ENCODE measurements around the gene CC2D2A.

The CC2D2A gene

GRCh38 chr4:15521442-15522039 lies 51.9 kb downstream of the CC2D2A start:
- no peak for DNase-seq

- DNase-seq: no peak
These were observed 55.4 kb downstream of the CC2D2A start for GRCh38 chr4:15525080-15525479.

- no peak for DNase-seq
These were observed 57.4 kb downstream of the CC2D2A start for GRCh38 chr4:15526924-15527592.

- peak; percentile 70 for DNase-seq
These were observed 62.1 kb downstream of the CC2D2A start for GRCh38 chr4:15531792-15532191.

DNA sequence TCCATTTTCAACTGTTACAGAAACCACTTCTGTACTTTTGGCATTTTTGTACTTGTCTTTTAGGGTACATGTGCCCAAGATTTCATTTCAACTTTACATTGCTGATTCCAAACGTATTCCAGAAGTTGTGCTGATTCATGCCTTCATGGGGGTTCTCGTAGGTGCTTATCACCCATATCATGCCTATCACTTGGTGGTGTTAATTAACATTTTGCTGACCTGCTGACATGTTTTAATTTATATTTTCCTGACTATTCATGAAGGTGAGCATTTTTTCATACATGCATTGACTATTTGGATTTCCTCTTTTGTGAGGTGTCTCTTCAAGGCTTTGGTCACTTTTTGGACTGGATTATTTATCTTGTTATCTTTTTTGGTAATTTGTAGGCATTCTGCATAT lies 64.1 kb downstream of the CC2D2A start:
- DNase-seq: no peak

- DNase-seq: no peak
These were observed 65.9 kb downstream of the CC2D2A start for GRCh38 chr4:15535599-15535998.

GRCh38 chr4:15536552-15537499 lies 67.1 kb downstream of the CC2D2A start:
- DNase-seq: no peak

GRCh38 chr4:15541941-15542340 lies 72.3 kb downstream of the CC2D2A start:
- no peak for DNase-seq

GRCh38 chr4:15542760-15543159 lies 73.1 kb downstream of the CC2D2A start:
- no peak for DNase-seq

GRCh38 chr4:15543537-15544247 lies 74.0 kb downstream of the CC2D2A start:
- no peak for DNase-seq

DNA sequence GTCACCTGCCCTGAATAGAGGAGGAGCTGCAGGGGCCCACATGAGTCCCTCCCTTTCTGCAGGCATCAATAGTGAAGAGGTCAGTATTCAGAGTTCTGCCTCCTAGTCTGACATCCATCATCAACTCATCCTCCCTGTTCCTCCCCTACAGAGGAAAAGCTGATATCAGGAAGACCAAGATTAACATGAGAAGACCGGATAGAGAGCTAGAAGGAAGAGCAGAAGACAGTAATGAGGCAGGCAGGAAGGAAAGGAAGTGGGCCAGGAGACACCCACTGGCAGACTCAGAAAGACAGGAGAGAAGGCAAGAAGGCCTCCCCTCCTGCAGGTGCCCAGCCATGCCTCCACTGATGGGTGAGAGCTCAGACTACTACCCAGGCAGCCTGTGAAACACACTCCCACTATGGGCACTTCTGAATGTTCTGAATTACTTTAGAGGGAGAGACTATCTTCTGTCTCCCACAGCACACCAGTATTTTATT lies 74.6 kb downstream of the CC2D2A start:
- no peak for DNase-seq

- no peak for DNase-seq
These were observed 75.7 kb downstream of the CC2D2A start for GRCh38 chr4:15545371-15545770.

- DNase-seq: no peak
These were observed 77.7 kb downstream of the CC2D2A start for GRCh38 chr4:15547392-15547791.

DNA sequence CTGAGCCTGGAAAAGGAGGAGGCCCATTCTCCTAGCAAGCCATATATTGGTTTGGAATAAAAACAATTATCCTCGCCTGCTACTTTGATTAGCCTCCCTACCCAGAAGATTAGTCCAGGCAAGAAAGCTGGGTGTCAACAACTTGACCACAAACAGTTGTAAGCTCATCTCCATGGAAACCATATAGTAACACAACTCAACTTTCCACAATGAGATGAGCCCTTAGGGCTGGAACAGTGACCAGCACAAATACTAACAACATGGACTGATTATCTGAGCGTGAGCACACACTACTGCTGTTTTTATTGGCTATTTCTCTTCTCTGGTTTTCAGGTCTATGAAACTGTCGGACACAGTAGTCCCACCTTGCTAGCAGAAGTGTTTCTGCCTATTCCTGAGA lies 80.8 kb downstream of the CC2D2A start:
- DNase-seq: no peak

GRCh38 chr4:15551740-15552446 lies 82.2 kb downstream of the CC2D2A start:
- DNase-seq: no peak

GRCh38 chr4:15552557-15553362 lies 83.1 kb downstream of the CC2D2A start:
- DNase-seq: no peak

- no peak for DNase-seq
These were observed 86.9 kb downstream of the CC2D2A start for GRCh38 chr4:15556511-15557092.

- DNase-seq: no peak
These were observed 88.3 kb downstream of the CC2D2A start for GRCh38 chr4:15557786-15558550.

- no peak for DNase-seq
These were observed 88.9 kb downstream of the CC2D2A start for GRCh38 chr4:15558561-15558960.

DNA sequence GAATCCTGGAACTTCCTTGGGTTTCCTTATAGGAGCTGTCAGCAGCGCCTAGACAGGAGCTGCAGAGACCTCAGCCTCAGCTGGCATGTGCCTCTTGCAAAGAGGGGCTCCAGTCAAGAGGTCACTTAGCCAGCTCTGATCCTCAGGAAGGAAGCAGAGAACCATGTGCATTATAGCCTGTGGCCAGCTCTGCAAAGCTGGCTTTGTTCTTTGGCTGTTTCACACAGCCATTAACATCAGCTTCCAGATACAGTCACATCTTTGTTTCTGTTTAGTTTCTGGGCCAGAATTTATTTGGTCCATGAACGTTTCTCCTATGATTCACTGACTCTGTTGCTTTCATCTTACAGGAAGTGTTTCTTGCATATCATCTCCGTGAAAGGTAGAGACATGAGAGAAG lies 92.4 kb downstream of the CC2D2A start:
- DNase-seq: no peak
